Upper lobe of left lung (tissue), 6 donors: ENCODE data around the gene POPDC3. TPM values are rescaled to one million over a fixed set of nuclear protein-coding genes. Genes with fewer than 3 reads are reported as not detected.

ENCODE experiments used
- ATAC-seq, 2 donors: fragments of 200-7000 bp; cut with Tn5 transposase; one replicate each; pipeline ENCODE4 v1.9.1; 2022; ENCODE audit warnings: mild to moderate bottlenecking in 2 of 2, moderate library complexity in 2 of 2; ENCODE audit not compliant: low FRiP score in 2 of 2
- DNase-seq, 2 donors: peaks; one replicate each; pipeline ENCODE4 v3.0.0-alpha.2; 2019 to 2020
- H3K27ac ChIP-seq, 4 donors: fragments of 200-600 bp; sonication (generic); one replicate each; pipeline ENCODE4 v1.5.1; 2016 to 2019
- H3K27me3 ChIP-seq, 4 donors: fragments of 200-600 bp; sonication (generic); one replicate each; pipeline ENCODE4 v1.5.1; 2017 to 2019
- H3K36me3 ChIP-seq, 4 donors: fragments of 200-600 bp; sonication (generic); one replicate each; pipeline ENCODE4 v1.5.1; 2016 to 2019
- H3K4me1 ChIP-seq, 4 donors: fragments of 200-600 bp; sonication (generic); one replicate each; pipeline ENCODE4 v1.5.1; 2018 to 2019
- H3K4me3 ChIP-seq, 4 donors: fragments of 200-600 bp; sonication (generic); one replicate each; pipeline ENCODE4 v1.5.1; 2017 to 2019; ENCODE audit warnings: mild to moderate bottlenecking in 2 of 4, moderate library complexity in 1 of 4
- H3K9me3 ChIP-seq, 4 donors: fragments of 200-600 bp; sonication (generic); one replicate each; pipeline ENCODE4 v1.5.1; 2018 to 2019
- CTCF ChIP-seq, 6 experiments: fragments of 450-650 bp in 4 of 6; fragments of 200-600 bp in 2 of 6; sonication (generic) in 2 of 6; IDR thresholded peaks; one replicate each; pipeline ENCODE4 v1.5.1; 2016 to 2019; ENCODE audit warnings: antibody characterized with exemption in 6 of 6
- EP300 ChIP-seq, 4 donors: sonication (generic); formaldehyde crosslinking; IDR thresholded peaks; one replicate each; pipeline ENCODE4 v1.5.1; 2017; ENCODE audit warnings: antibody characterized with exemption in 4 of 4, control low read depth in 2 of 4
- POLR2A ChIP-seq, 4 donors: fragments of 450-650 bp; IDR thresholded peaks; one replicate each; pipeline ENCODE4 v1.5.1; 2016 to 2017; ENCODE audit warnings: antibody characterized with exemption in 4 of 4, mild to moderate bottlenecking in 2 of 4
- POLR2AphosphoS5 ChIP-seq, 2 donors: sonication (generic); formaldehyde crosslinking; IDR thresholded peaks; one replicate each; pipeline ENCODE4 v1.5.1; 2017; ENCODE audit warnings: antibody characterized with exemption in 2 of 2
- WGBS, 2 donors: methylation state at CpG; one replicate each; pipeline ENCODE4 v1.1.5; 2017 to 2018; 5-methylcytosine and 5-hydroxymethylcytosine counted together
- total RNA-seq, 6 donors: library from RNA; depleted of rRNA in 4 of 6; stranded (reverse); fragments of >200 nt in 4 of 6; gene quantifications; one replicate each; pipeline versions ENCODE4 v1.1.0 to v1.2.1, GENCODE V29; 2016 to 2021
- donor health status: DM: no; HTN: no; CAD: no; lungs with moderate emphysema.
- donor health status: DM: no; HTN: yes; CAD: no; lungs with severe emphysema.

The POPDC3 gene
- total RNA-seq, 6 donors from 2014 or later, result 0.34 to 6.8 (median 0.57) TPM; not detected in 3

GRCh38 chr6:105196076-105196475, 16.3 kb upstream of the POPDC3 start:
- DNase-seq (no peak), ATAC-seq (no peak)
- 90 to 96% methylated on average over 2 of the region's 2 CpGs for WGBS, 2 donors
- no peak for TF ChIP-seq POLR2AphosphoS5 (IDR thresholded peaks at IDR 0.05)
- H3K27ac ChIP-seq, result no peak overlapping the region
- H3K36me3 ChIP-seq, result no peaks in the 10 kb centered on the region
- no peaks in the 10 kb centered on the region for H3K9me3 ChIP-seq
- H3K27me3 ChIP-seq, result no peaks in the 10 kb centered on the region
- no peaks in the 10 kb centered on the region for H3K4me1 ChIP-seq
- no peak overlapping the region for H3K4me3 ChIP-seq

GRCh38 chr6:105194591-105194990, 14.8 kb upstream of the POPDC3 start:
- Histone ChIP-seq H3K4me3 (no peak overlapping the region), H3K9me3 (no peaks in the 10 kb centered on the region), H3K27me3 (no peaks in the 10 kb centered on the region), H3K36me3 (no peaks in the 10 kb centered on the region), H3K27ac (no peak overlapping the region), H3K4me1 (no peaks in the 10 kb centered on the region)
- WGBS, 2 donors, result 66 to 76% methylated on average over 3 of the region's 3 CpGs
- ATAC-seq (no peak), DNase-seq (no peak)
- TF ChIP-seq POLR2A (IDR thresholded peaks at IDR 0.05), result no peak
- TF ChIP-seq CTCF (IDR thresholded peaks at IDR 0.05), result no peak
- no peak for TF ChIP-seq EP300 (IDR thresholded peaks at IDR 0.05)
- TF ChIP-seq POLR2AphosphoS5 (IDR thresholded peaks at IDR 0.05), result no peak

GRCh38 chr6:105194106-105194505, 14.3 kb upstream of the POPDC3 start:
- Histone ChIP-seq H3K27ac (no peak overlapping the region), H3K27me3 (no peaks in the 10 kb centered on the region), H3K9me3 (no peaks in the 10 kb centered on the region), H3K4me3 (no peak overlapping the region), H3K36me3 (no peaks in the 10 kb centered on the region), H3K4me1 (no peaks in the 10 kb centered on the region)
- ATAC-seq (no peak), DNase-seq (no peak)
- no peak for TF ChIP-seq CTCF (IDR thresholded peaks at IDR 0.05)
- no peak for TF ChIP-seq EP300 (IDR thresholded peaks at IDR 0.05)
- no peak for TF ChIP-seq POLR2A (IDR thresholded peaks at IDR 0.05)
- TF ChIP-seq POLR2AphosphoS5 (IDR thresholded peaks at IDR 0.05), result no peak
- WGBS, 2 donors, result 68 to 93% methylated on average over 1 of the region's 1 CpG

- no peak for ATAC-seq
- WGBS, 2 donors, result 87 to 92% methylated on average over 1 of the region's 1 CpG
- Histone ChIP-seq H3K4me1 (no peaks in the 10 kb centered on the region), H3K27me3 (no peaks in the 10 kb centered on the region), H3K9me3 (no peaks in the 10 kb centered on the region), H3K4me3 (no peak overlapping the region), H3K36me3 (no peaks in the 10 kb centered on the region), H3K27ac (no peak overlapping the region)
- TF ChIP-seq EP300 (IDR thresholded peaks at IDR 0.05) (no peak), POLR2AphosphoS5 (IDR thresholded peaks at IDR 0.05) (no peak), POLR2A (IDR thresholded peaks at IDR 0.05) (no peak), CTCF (IDR thresholded peaks at IDR 0.05) (no peak)
- no peak for DNase-seq
Observed at GRCh38 chr6:105193647-105194046, 13.8 kb upstream of the POPDC3 start.

GRCh38 chr6:105192707-105193465, 13.1 kb upstream of the POPDC3 start:
- WGBS, 2 donors, result 61 to 73% methylated on average over 7 of the region's 7 CpGs
- no peaks in the 10 kb centered on the region for H3K4me1 ChIP-seq
- H3K4me3 ChIP-seq, result no peak overlapping the region
- no peaks in the 10 kb centered on the region for H3K9me3 ChIP-seq
- H3K27me3 ChIP-seq, result no peaks in the 10 kb centered on the region
- TF ChIP-seq POLR2A (IDR thresholded peaks at IDR 0.05), result no peak
- TF ChIP-seq EP300 (IDR thresholded peaks at IDR 0.05), result no peak
- TF ChIP-seq POLR2AphosphoS5 (IDR thresholded peaks at IDR 0.05), result no peak
- TF ChIP-seq CTCF (IDR thresholded peaks at IDR 0.05), result no peak
- ATAC-seq (no peak), DNase-seq (no peak)
- no peaks in the 10 kb centered on the region for H3K36me3 ChIP-seq
- H3K27ac ChIP-seq, result no peak overlapping the region
